ENCODE measurements around the gene LDHD.

LDHD gene

GRCh38 chr16:75088216-75088615, 28.4 kb downstream of the LDHD start:
- no peak for TF ChIP-seq CTCF (IDR thresholded peaks at IDR 0.05; ENCODE audit: borderline replicate concordance, control extremely low read depth, extremely low read depth, insufficient read depth, missing control alignments)
- DNase-seq (ENCODE audit: low spot score): no peak
- in situ Hi-C loops (cut with MboI; ENCODE audit: low sequenced_read_pairs, unreplicated experiment): no loop called here

- in situ Hi-C loops (cut with MboI; ENCODE audit: low sequenced_read_pairs, unreplicated experiment): no loop called here
- DNase-seq (ENCODE audit: low spot score): no peak
- TF ChIP-seq CTCF (IDR thresholded peaks at IDR 0.05; ENCODE audit: borderline replicate concordance, control extremely low read depth, extremely low read depth, insufficient read depth, missing control alignments): no peak
These were observed 29.1 kb downstream of the LDHD start for GRCh38 chr16:75087375-75087979.

- in situ Hi-C loops (cut with MboI; ENCODE audit: low sequenced_read_pairs, unreplicated experiment): no loop called here
- DNase-seq (ENCODE audit: low spot score): no peak
- TF ChIP-seq CTCF (IDR thresholded peaks at IDR 0.05; ENCODE audit: borderline replicate concordance, control extremely low read depth, extremely low read depth, insufficient read depth, missing control alignments): no peak
These were observed 29.7 kb downstream of the LDHD start for GRCh38 chr16:75086688-75087374.

- DNase-seq (ENCODE audit: low spot score): no peak
- in situ Hi-C loops (cut with MboI; ENCODE audit: low sequenced_read_pairs, unreplicated experiment): no loop called here
- TF ChIP-seq CTCF (IDR thresholded peaks at IDR 0.05; ENCODE audit: borderline replicate concordance, control extremely low read depth, extremely low read depth, insufficient read depth, missing control alignments): no peak
These were observed 30.3 kb downstream of the LDHD start for GRCh38 chr16:75086281-75086680.

- TF ChIP-seq CTCF (IDR thresholded peaks at IDR 0.05; ENCODE audit: borderline replicate concordance, control extremely low read depth, extremely low read depth, insufficient read depth, missing control alignments): no peak
- no peak for DNase-seq (ENCODE audit: low spot score)
- in situ Hi-C loops (cut with MboI; ENCODE audit: low sequenced_read_pairs, unreplicated experiment): no loop called here
These were observed 31.0 kb downstream of the LDHD start for GRCh38 chr16:75085556-75085955.

GRCh38 chr16:75083813-75084212, 32.8 kb downstream of the LDHD start:
- no peak for DNase-seq (ENCODE audit: low spot score)
- TF ChIP-seq CTCF (IDR thresholded peaks at IDR 0.05; ENCODE audit: borderline replicate concordance, control extremely low read depth, extremely low read depth, insufficient read depth, missing control alignments): no peak
- in situ Hi-C loops (cut with MboI; ENCODE audit: low sequenced_read_pairs, unreplicated experiment): no loop called here
